Measurements from ENCODE around the gene ADRA2C.

GRCh38 chr4:3801931-3802550 lies 35.9 kb downstream of the ADRA2C start:
- TF ChIP-seq, protein P1, sequence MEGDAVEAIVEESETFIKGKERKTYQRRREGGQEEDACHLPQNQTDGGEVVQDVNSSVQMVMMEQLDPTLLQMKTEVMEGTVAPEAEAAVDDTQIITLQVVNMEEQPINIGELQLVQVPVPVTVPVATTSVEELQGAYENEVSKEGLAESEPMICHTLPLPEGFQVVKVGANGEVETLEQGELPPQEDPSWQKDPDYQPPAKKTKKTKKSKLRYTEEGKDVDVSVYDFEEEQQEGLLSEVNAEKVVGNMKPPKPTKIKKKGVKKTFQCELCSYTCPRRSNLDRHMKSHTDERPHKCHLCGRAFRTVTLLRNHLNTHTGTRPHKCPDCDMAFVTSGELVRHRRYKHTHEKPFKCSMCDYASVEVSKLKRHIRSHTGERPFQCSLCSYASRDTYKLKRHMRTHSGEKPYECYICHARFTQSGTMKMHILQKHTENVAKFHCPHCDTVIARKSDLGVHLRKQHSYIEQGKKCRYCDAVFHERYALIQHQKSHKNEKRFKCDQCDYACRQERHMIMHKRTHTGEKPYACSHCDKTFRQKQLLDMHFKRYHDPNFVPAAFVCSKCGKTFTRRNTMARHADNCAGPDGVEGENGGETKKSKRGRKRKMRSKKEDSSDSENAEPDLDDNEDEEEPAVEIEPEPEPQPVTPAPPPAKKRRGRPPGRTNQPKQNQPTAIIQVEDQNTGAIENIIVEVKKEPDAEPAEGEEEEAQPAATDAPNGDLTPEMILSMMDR (IDR thresholded peaks at IDR 0.05; ENCODE audit: poor library complexity, severe bottlenecking) = no peak
- TF ChIP-seq POLR2AphosphoS5 (IDR thresholded peaks at IDR 0.05) (no peak), EZH2 (IDR thresholded peaks at IDR 0.05; ENCODE audit: borderline replicate concordance, insufficient read depth, low read length, poor library complexity, severe bottlenecking) (no peak), RAD21 (conservative IDR thresholded peaks at IDR 0.05) (no peak), EP300 (conservative IDR thresholded peaks at IDR 0.05; ENCODE audit: poor library complexity, severe bottlenecking) (no peak), SMC3 (conservative IDR thresholded peaks at IDR 0.05; ENCODE audit: poor library complexity) (no peak)
- TF ChIP-seq, protein P2, sequence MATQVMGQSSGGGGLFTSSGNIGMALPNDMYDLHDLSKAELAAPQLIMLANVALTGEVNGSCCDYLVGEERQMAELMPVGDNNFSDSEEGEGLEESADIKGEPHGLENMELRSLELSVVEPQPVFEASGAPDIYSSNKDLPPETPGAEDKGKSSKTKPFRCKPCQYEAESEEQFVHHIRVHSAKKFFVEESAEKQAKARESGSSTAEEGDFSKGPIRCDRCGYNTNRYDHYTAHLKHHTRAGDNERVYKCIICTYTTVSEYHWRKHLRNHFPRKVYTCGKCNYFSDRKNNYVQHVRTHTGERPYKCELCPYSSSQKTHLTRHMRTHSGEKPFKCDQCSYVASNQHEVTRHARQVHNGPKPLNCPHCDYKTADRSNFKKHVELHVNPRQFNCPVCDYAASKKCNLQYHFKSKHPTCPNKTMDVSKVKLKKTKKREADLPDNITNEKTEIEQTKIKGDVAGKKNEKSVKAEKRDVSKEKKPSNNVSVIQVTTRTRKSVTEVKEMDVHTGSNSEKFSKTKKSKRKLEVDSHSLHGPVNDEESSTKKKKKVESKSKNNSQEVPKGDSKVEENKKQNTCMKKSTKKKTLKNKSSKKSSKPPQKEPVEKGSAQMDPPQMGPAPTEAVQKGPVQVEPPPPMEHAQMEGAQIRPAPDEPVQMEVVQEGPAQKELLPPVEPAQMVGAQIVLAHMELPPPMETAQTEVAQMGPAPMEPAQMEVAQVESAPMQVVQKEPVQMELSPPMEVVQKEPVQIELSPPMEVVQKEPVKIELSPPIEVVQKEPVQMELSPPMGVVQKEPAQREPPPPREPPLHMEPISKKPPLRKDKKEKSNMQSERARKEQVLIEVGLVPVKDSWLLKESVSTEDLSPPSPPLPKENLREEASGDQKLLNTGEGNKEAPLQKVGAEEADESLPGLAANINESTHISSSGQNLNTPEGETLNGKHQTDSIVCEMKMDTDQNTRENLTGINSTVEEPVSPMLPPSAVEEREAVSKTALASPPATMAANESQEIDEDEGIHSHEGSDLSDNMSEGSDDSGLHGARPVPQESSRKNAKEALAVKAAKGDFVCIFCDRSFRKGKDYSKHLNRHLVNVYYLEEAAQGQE (IDR thresholded peaks at IDR 0.05; ENCODE audit: borderline replicate concordance) = no peak

All from neural cell (in vitro differentiated cells).